NCI-H2227 (cell line): ENCODE data around the gene TMCC1.
"Not testable (repeated sequence)": the region's sequence is repeated elsewhere in the genome, so short reads cannot be mapped to it uniquely, and the experiment has no call there.

Source experiments
- DNase-seq: peaks from one replicate; lab custom pipeline; 2025; ENCODE audit not compliant: unreplicated experiment; lab: John Stamatoyannopoulos, UW

The TMCC1 gene

DNA sequence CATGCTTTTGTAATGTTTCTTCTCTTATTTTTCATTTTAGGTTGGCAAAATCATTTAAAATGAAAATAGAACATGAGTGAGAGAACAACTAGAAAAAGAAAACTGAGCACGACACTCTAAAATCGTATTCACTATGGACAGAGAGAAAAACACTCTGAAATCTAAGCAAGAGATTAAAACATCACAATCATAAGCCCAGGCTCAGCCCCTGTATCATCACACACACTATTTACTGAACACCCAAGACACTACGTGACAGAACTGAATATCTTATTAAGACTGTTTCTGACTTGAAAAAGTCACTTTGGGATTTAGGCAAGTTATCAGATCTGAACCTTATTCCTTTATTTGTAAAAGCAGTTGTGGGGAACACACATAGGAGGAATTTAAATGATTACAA lies 204.5 kb downstream of the TMCC1 start:
- no peak for DNase-seq

DNA sequence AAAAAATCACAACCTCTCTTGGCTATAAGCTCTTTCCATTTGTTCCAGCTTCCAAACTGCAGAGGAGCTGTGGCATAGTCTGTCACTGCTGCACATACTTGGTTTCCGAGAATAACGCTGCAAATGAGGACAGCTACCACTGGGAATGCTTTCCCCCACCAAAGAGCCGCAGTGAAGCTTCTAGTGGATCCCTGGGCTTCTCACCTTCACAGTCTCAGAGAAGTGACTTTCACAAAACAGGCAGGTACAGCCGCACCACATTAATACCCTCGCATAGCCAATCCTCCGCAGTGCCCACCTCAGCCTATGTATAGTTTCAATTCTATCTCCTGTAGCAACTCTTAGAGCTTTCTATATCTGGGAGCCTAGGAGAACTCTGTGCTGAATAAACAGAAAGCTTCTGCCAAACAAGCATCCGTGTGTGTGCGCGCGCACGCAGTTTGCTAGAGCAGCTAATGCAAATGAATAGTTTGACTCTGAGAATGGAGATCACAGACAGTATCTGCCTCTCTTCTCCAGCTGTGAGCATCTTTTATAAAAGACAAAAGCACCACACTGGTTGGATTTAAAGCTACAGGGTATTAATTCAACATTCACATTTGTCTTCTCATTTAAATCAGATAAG lies 205.1 kb downstream of the TMCC1 start:
- peak; percentile 73 for DNase-seq

DNA sequence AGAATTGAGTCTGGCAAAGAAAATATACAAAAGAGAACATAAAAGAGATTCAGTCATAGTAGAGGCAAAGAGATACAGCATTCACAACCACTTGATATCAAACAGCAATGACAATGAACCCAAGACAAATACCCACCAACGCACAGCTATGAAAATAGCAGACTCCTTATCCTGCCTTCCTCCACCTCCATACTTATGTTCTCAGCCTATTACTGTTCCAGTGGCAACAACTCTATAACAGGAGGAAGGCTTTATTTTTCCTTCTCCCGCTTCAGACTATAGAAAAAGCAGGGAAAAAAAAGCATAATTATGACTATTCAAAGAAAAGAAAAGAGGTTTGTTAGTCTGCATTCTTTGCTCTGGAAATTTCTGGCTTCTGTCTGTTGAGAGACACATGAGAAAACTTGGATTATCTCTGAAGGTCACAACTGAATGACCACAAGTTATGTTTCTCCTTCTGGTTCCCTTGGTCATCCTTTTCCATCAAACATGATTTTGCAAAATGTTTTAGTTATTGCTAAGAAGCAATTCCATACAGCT lies 205.9 kb downstream of the TMCC1 start:
- no peak for DNase-seq

DNA sequence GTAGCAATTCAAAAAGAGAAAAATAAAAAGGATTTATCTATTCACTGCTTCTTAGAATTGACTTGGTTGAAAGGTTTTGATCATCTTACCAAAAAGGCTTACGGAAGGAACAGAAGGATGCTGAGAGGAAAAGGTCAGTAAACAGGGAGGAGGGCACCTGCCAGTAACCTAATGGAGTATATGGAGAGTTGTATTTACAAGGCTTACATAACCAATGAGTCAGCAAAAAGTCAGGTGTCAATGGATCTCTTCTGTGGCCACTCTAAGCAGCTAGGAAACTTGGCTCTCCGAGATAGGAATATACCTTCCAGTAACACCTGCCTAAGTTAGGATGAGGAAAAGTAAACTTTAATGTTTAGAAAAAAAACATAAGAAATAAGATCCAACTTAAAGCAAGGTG lies 206.6 kb downstream of the TMCC1 start:
- peak; percentile 2 for DNase-seq

DNA sequence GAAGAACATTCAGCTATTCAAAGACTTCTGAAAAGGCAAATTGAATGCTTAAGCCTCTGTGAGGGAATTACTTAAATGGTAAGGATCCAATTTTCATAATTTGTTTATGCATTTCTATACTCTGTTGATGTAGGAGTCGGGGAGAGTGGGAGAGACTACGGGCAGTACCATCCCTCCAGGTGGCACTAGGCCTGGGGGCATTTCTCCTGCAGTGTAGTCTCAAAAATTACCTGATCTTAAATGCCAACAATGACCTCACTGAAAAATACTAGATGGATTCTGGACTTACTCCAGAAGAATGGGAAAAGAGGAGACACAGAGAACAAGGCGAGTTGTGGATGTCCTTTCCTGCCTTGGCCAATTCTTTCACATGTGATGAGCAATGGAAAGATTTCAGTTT lies 209.2 kb downstream of the TMCC1 start:
- no peak for DNase-seq

- no peak for DNase-seq
Observed at GRCh38 chr3:129683201-129683600, 210.3 kb downstream of the TMCC1 start.

DNA sequence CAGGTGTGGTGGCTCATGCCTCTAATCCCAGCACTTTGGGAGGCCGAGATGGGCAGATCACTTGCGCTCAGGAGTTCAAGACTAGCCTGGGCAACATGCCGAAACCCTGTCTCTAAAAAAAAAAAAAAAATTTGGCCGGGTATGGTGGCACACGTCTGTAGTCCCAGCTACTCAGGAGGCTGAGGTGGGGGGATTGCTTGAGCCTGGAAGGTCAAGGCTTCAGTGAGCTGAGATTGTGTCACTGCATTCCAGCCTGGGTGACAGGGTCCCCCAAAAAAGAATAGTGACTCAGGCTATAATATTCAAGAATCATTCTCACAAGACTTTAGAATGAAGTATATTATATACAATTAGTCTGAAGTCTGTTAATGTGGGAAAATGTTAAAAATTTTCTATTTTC lies 216.5 kb downstream of the TMCC1 start:
- DNase-seq = no peak

- not testable (repeated sequence) for DNase-seq
Observed at GRCh38 chr3:129674798-129675123, 218.8 kb downstream of the TMCC1 start.

DNA sequence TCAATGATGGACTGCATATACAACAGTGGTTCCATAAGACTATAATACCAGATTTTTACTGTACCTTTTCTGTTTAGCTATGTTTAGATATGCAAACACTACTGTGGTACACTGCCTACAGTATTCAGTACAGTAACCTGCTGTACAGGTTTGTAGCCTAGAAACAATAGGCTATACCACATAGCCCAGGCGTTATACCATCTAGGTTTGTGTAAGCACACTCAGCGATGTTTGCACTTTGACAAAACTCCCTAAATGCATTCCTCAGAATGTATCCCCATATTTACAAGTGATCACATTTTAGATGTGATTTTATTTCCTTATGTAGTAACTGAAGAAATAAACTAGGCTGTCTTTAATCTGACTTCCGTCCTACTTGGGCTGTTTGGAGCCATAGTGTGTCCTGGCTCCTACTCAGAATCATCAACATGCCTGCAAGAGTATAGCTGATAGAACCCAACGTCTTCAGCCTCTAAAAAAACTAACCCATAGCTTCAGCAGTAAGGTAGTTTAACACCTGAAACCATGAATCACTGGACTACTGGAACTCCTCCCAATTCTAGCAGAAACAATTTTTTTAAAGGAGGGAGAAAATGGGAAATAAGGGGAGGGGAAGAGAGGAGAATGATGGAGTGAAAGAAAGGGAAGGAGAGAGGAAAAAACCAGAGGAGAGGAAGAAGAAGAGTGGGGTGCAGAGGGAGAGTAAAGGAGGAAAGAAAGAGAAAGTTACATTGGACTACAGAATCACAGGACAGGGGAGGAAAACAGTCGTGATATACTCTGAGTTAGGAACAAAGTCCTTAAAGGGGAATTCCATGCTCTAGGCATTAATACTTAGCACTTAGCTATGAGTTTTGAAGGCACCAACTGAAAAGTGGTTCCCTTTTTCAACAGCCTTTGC lies 219.4 kb downstream of the TMCC1 start:
- DNase-seq = no peak

- no peak for DNase-seq
Observed at GRCh38 chr3:129673012-129673411, 220.5 kb downstream of the TMCC1 start.

DNA sequence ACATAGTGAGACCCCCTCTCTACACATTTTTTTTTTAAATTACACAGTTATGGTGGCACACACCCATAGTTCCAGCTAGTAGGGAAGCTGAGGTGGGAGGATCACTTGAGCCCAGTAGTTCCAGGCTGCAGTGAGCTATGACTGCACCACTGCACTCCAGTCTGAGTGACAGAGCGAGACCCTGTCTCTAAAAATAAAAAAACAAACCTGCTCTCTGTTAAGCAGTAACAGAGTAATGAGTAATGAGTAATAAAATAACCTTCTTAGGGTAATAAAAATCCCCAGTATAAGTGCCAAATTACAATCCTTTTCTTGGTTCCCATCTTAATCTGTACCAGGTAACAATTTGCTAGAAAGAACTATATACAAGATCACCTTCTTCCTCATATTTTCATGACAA lies 221.1 kb downstream of the TMCC1 start:
- DNase-seq = no peak

DNA sequence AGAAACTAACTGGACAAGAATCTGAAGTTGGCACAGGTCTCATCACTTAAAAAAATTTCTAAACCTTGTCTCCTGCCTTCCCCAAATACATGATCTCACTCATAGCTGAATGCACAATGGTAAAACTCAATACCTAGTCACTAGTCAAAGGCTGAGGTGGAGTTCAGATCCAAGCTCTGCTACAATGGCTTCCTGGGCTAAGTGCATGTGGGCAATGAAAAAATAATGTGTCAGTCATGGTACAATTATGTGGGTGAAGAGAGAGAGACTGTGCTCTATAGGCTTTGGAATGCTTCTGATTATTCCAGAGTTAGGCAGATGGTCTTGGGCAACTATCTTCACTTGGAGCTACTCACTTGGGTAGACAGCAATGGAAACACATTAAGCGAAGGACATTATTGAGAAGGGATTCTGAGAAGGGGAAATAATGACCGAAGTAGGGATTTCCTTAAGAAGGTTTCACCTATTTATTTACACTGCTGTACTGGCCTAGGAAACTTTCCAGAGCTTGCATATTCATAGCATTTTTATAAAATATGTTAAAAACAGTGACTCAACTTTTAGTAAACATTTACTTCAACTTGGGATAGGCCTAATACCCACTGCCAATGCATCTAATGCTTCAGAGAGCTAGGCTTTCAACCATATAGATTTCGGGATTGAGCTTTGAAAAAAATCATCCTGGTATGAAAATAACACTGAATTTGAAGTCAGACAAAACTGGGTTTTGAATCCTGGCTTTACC lies 228.3 kb downstream of the TMCC1 start:
- DNase-seq = no peak

DNA sequence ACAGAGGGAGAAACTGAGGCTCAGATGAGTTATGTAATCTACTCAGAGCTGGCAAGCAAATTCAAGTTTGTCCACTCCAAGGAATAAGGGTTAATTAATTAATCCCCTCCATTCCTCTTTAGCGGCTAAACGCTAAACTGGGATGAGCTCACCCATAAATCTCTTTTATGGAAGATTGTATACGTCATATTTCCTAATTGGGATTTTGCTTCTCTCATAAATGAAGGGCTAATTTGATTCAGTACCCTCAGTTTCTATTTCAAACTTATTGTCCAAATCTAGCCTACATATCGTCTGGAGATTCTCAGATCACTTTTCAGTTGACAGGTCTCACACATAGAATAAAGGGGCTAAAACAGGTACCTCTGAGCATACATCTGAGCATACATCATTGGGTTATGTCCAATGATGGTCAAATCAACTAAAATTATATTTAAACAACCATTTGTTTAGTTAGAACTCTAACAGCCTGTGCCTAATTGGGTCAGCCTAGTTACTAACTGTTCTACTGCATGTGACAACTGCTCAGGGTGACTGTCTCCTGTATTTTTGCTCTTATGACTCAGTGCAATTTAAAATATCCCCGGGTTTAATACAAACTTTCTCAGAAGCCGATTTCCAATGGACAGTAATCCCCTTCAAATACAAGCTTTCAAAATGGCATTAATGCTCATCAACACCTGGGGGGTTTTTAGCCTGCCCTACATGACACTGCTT lies 229.4 kb downstream of the TMCC1 start:
- no peak for DNase-seq

DNA sequence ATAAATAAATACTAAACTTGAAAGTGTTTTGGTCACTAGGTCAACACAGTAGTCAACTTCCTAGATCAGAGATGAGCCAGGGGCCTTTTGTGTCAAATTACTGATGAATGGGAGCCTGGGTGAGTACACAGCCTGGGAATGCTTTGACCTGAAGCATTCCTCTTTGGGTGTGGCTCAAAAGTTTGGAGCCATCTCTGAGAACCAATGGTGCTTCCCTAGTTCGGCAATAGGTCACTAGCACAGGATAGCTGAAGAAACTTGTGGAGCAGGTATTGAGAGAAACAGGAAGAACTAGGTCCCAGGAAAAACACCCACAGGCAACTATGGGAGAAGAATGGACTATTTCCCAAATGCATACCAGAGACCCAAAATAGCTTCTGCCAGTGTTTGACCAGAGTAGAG lies 230.5 kb downstream of the TMCC1 start:
- DNase-seq = no peak

- DNase-seq = no peak
Observed at GRCh38 chr3:129662191-129662608, 231.3 kb downstream of the TMCC1 start.

DNA sequence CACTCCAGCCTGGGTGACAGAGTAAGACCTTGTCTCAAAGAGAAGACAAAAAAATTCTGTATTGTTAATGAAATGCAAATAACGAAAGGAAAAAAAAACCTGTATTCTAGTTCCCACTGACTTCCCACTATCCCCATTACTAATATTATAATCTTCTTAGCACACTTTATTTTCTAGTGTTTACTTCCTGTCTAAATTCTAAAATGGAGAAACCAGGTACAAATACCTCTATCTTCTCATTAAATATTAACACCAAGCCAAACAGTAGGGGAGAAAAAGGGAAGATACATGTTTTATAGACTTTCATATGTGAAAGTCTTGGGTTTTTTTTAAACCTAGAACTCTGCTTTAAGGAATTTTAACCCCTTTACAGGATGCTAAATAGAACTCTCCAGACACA lies 231.7 kb downstream of the TMCC1 start:
- no peak for DNase-seq

GRCh38 chr3:129658110-129658843 lies 235.2 kb downstream of the TMCC1 start:
- DNase-seq = no peak

GRCh38 chr3:129657261-129658046 lies 236.1 kb downstream of the TMCC1 start:
- DNase-seq = no peak

DNA sequence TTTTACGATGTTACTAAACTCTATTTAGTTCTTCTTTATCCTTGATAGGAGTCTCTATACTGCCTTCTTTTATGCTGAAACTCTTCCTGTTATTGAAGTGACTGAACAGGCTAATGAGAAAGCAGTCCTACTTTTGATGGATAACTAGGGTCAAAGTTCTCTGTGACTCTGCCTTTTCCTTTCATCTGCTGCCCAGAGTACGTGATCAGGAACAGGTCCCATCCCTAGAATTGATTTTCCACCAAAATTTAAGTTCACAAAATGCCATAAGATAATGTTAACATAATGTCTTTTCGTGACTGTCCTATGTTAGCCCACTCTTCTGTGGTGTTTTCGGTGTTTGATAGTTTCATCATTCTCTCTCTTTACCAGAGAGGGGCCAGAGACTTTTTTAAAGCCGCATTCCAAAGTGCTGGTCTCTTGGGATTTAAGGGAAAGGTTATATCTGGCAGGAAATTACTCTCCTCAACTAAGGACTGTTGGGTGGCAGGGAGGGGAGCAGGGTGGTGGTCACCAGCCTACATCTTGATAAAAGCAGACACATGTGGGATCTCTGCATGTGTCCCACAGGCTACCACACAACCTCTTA lies 236.8 kb downstream of the TMCC1 start:
- DNase-seq = no peak
